Upper lobe of left lung (tissue), 6 donors: ENCODE results near the gene RBM19. TPM values are rescaled to one million over a fixed set of nuclear protein-coding genes. Genes with fewer than 3 reads are reported as not detected.
"Not testable (repeated sequence)": the region's sequence is repeated elsewhere in the genome, so short reads cannot be mapped to it uniquely, and the experiment has no call there.

Source experiments
- ATAC-seq, 2 donors: fragments of 200-7000 bp; cut with Tn5 transposase; one replicate each; pipeline ENCODE4 v1.9.1; 2022; ENCODE audit warnings: mild to moderate bottlenecking in 2 of 2, moderate library complexity in 2 of 2; ENCODE audit not compliant: low FRiP score in 2 of 2
- DNase-seq, 2 donors: peaks; one replicate each; pipeline ENCODE4 v3.0.0-alpha.2; 2019 to 2020
- H3K27ac ChIP-seq, 4 donors: fragments of 200-600 bp; sonication (generic); one replicate each; pipeline ENCODE4 v1.5.1; 2016 to 2019
- H3K27me3 ChIP-seq, 4 donors: fragments of 200-600 bp; sonication (generic); one replicate each; pipeline ENCODE4 v1.5.1; 2017 to 2019
- H3K36me3 ChIP-seq, 4 donors: fragments of 200-600 bp; sonication (generic); one replicate each; pipeline ENCODE4 v1.5.1; 2016 to 2019
- H3K4me1 ChIP-seq, 4 donors: fragments of 200-600 bp; sonication (generic); one replicate each; pipeline ENCODE4 v1.5.1; 2018 to 2019
- H3K4me3 ChIP-seq, 4 donors: fragments of 200-600 bp; sonication (generic); one replicate each; pipeline ENCODE4 v1.5.1; 2017 to 2019; ENCODE audit warnings: mild to moderate bottlenecking in 2 of 4, moderate library complexity in 1 of 4
- H3K9me3 ChIP-seq, 4 donors: fragments of 200-600 bp; sonication (generic); one replicate each; pipeline ENCODE4 v1.5.1; 2018 to 2019
- CTCF ChIP-seq, 6 experiments: fragments of 450-650 bp in 4 of 6; fragments of 200-600 bp in 2 of 6; sonication (generic) in 2 of 6; IDR thresholded peaks; one replicate each; pipeline ENCODE4 v1.5.1; 2016 to 2019; ENCODE audit warnings: antibody characterized with exemption in 6 of 6
- EP300 ChIP-seq, 4 donors: sonication (generic); formaldehyde crosslinking; IDR thresholded peaks; one replicate each; pipeline ENCODE4 v1.5.1; 2017; ENCODE audit warnings: antibody characterized with exemption in 4 of 4, control low read depth in 2 of 4
- POLR2A ChIP-seq, 4 donors: fragments of 450-650 bp; IDR thresholded peaks; one replicate each; pipeline ENCODE4 v1.5.1; 2016 to 2017; ENCODE audit warnings: antibody characterized with exemption in 4 of 4, mild to moderate bottlenecking in 2 of 4
- POLR2AphosphoS5 ChIP-seq, 2 donors: sonication (generic); formaldehyde crosslinking; IDR thresholded peaks; one replicate each; pipeline ENCODE4 v1.5.1; 2017; ENCODE audit warnings: antibody characterized with exemption in 2 of 2
- WGBS, 2 donors: methylation state at CpG; one replicate each; pipeline ENCODE4 v1.1.5; 2017 to 2018; 5-methylcytosine and 5-hydroxymethylcytosine counted together
- total RNA-seq, 6 donors: library from RNA; depleted of rRNA in 4 of 6; stranded (reverse); fragments of >200 nt in 4 of 6; gene quantifications; one replicate each; pipeline versions ENCODE4 v1.1.0 to v1.2.1, GENCODE V29; 2016 to 2021
- donor health status: DM: no; HTN: no; CAD: no; lungs with moderate emphysema.
- donor health status: DM: no; HTN: yes; CAD: no; lungs with severe emphysema.

RBM19 gene
- total RNA-seq, 6 donors from 2014 or later = 25.5 to 131 (median 39.9) TPM

- H3K4me3 ChIP-seq = no peak overlapping the region
- peaks cover 0 to 6% (median 0%) of the 10 kb centered on the region in 4 donors for H3K9me3 ChIP-seq
- DNase-seq = no peak
- H3K36me3 ChIP-seq = peaks cover 0 to 5% (median 2%) of the 10 kb centered on the region in 4 donors
- no peaks in the 10 kb centered on the region for H3K27me3 ChIP-seq
- no peak overlapping the region for H3K27ac ChIP-seq
- ATAC-seq = no peak
- TF ChIP-seq EP300 (IDR thresholded peaks at IDR 0.05) (no peak), CTCF (IDR thresholded peaks at IDR 0.05) (no peak), POLR2A (IDR thresholded peaks at IDR 0.05) (no peak)
- no peaks in the 10 kb centered on the region for H3K4me1 ChIP-seq
- WGBS, 2 donors = 90% methylated on average over 15 to 16 of the region's 16 CpGs
Observed at GRCh38 chr12:113812411-113813228, 153.5 kb downstream of the RBM19 start.

- 88 to 94% methylated on average over 14 to 17 of the region's 17 CpGs for WGBS, 2 donors
Observed at GRCh38 chr12:113809462-113810220, 156.5 kb downstream of the RBM19 start.

GRCh38 chr12:113808095-113808951, 157.8 kb downstream of the RBM19 start:
- Histone ChIP-seq H3K4me1 (no peaks in the 10 kb centered on the region), H3K27me3 (no peaks in the 10 kb centered on the region), H3K27ac (no peak overlapping the region), H3K4me3 (no peak overlapping the region), H3K36me3 (no peaks in the 10 kb centered on the region), H3K9me3 (peaks cover 0 to 6% (median 5%) of the 10 kb centered on the region in 4 donors)
- DNase-seq = no peak
- ATAC-seq = no peak
- TF ChIP-seq EP300 (IDR thresholded peaks at IDR 0.05) = no peak
- no peak for TF ChIP-seq POLR2A (IDR thresholded peaks at IDR 0.05)
- TF ChIP-seq CTCF (IDR thresholded peaks at IDR 0.05) = no peak
- TF ChIP-seq POLR2AphosphoS5 (IDR thresholded peaks at IDR 0.05) = no peak
- 74 to 84% methylated on average over 17 to 19 of the region's 19 CpGs for WGBS, 2 donors

More at GRCh38 chr12:113809462-113810220, 156.5 kb downstream of the RBM19 start:
- H3K27ac ChIP-seq, H3K4me3 ChIP-seq, H3K9me3 ChIP-seq, DNase-seq, H3K36me3 ChIP-seq, H3K4me1 ChIP-seq, H3K27me3 ChIP-seq, ATAC-seq: not testable (repeated sequence)

GRCh38 chr12:113805673-113806072, 160.5 kb downstream of the RBM19 start:
- Histone ChIP-seq H3K9me3 (peaks cover 0 to 6% (median 2%) of the 10 kb centered on the region in 4 donors), H3K4me3 (no peak overlapping the region), H3K4me1 (no peaks in the 10 kb centered on the region), H3K27me3 (no peaks in the 10 kb centered on the region), H3K27ac (no peak overlapping the region), H3K36me3 (no peaks in the 10 kb centered on the region)
- no peak for ATAC-seq
- no peak for DNase-seq
- WGBS, 2 donors = 98 to 100% methylated on average over 5 of the region's 5 CpGs
- TF ChIP-seq CTCF (IDR thresholded peaks at IDR 0.05) (no peak), POLR2A (IDR thresholded peaks at IDR 0.05) (no peak), POLR2AphosphoS5 (IDR thresholded peaks at IDR 0.05) (no peak), EP300 (IDR thresholded peaks at IDR 0.05) (no peak)
